HepG2 (cell line): ENCODE measurements around the gene ADGRB3.

ENCODE experiments used
- FOXK1 ChIP-seq: sonication (generic); formaldehyde crosslinking; IDR thresholded peaks from 2 replicates; pipeline ENCODE4 v1.4.0; 2020; ENCODE audit warnings: low read depth, missing genetic modification reagents, borderline replicate concordance
- HCFC1 ChIP-seq: fragments of 150-350 bp; IDR thresholded peaks from 2 replicates; pipeline ENCODE4 v1.6.1; 2014; ENCODE audit warnings: low read depth, low read length
- MBD4 ChIP-seq: IDR thresholded peaks from 2 replicates; pipeline ENCODE4 v1.6.1; 2012; ENCODE audit warnings: low read length, inconsistent platforms, borderline replicate concordance
- MIER3 ChIP-seq: IDR thresholded peaks from 2 replicates; pipeline ENCODE4 v1.6.1; 2016; ENCODE audit warnings: missing compliant biosample characterization, borderline replicate concordance
- NFE2L2 ChIP-seq: fragments of 150-350 bp; IDR thresholded peaks from 2 replicates; pipeline ENCODE4 v1.6.1; 2014; ENCODE audit warnings: low read length
- PCBP2 ChIP-seq: fragments of 200-400 bp; formaldehyde crosslinking; optimal IDR thresholded peaks from 2 replicates; pipeline ENCODE3; 2018; ENCODE audit warnings: low read length, low read depth; ENCODE audit not compliant: poor library complexity, severe bottlenecking
- PHB2 ChIP-seq: fragments of 450-650 bp; IDR thresholded peaks from 2 replicates; pipeline ENCODE4 v1.6.1; 2018; ENCODE audit not compliant: partially characterized antibody
- PPARG ChIP-seq: conservative IDR thresholded peaks from 2 replicates; pipeline ENCODE4 v1.6.1; 2016; ENCODE audit warnings: missing biosample characterization, missing genetic modification reagents
- PRPF4 ChIP-seq: fragments of 200-400 bp; formaldehyde crosslinking; IDR thresholded peaks from 2 replicates; pipeline ENCODE4 v1.6.1; 2016; ENCODE audit warnings: low read length, low read depth; ENCODE audit not compliant: poor library complexity, severe bottlenecking
- SMC3 ChIP-seq: IDR thresholded peaks from 2 replicates; pipeline ENCODE4 v1.6.1; 2011; ENCODE audit warnings: low read length, improper control_type of control experiment
- TAF1 ChIP-seq: sonication (generic); formaldehyde crosslinking; IDR thresholded peaks from 2 replicates; pipeline ENCODE4 v1.4.0; 2020; ENCODE audit warnings: missing genetic modification reagents
- TF ChIP-seq, protein P1 (sequence below): sonication (generic); formaldehyde crosslinking; IDR thresholded peaks from 2 replicates; pipeline ENCODE4 v1.4.0; 2020; ENCODE audit warnings: missing genetic modification reagents
- TF ChIP-seq, protein P2 (sequence below): sonication (generic); formaldehyde crosslinking; IDR thresholded peaks from 2 replicates; pipeline ENCODE4 v1.5.1; 2020; ENCODE audit warnings: missing genetic modification reagents, mild to moderate bottlenecking, borderline replicate concordance
- TF ChIP-seq, protein P3 (sequence below): sonication (generic); formaldehyde crosslinking; IDR thresholded peaks from 2 replicates; pipeline ENCODE4 v1.4.0; 2020; ENCODE audit warnings: missing genetic modification reagents, borderline replicate concordance

DNA sequence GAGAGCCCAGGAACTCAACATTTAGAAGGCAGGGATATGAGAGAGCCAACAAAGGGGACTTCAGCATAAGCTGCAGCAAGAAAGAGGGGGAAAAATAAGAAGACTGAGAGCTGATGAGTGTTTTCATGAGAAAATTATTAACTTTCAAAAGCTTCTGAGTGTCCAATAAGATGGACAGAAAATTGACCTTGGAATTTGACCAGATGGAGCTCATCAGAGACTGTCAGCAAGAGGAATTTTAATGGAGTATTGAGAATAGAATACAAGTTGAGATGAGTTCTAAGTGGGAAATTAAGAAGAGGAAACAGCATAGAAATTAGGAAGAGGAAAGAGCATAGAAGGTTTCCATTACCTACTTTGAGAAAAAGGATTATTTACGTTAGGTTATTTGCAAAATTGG, 733.5 kb downstream of the ADGRB3 start:
- TF ChIP-seq PRPF4 (no peak), PPARG (CRISPR knock-in tag) (no peak), TAF1 (no peak), FOXK1 (CRISPR knock-in tag) (no peak), NFE2L2 (no peak), MIER3 (CRISPR knock-in tag) (no peak), MBD4 (no peak), SMC3 (no peak), HCFC1 (no peak), PCBP2 (no peak), PHB2 (no peak)
- TF ChIP-seq, protein P1, sequence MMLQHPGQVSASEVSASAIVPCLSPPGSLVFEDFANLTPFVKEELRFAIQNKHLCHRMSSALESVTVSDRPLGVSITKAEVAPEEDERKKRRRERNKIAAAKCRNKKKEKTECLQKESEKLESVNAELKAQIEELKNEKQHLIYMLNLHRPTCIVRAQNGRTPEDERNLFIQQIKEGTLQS = no peak
- TF ChIP-seq, protein P2, sequence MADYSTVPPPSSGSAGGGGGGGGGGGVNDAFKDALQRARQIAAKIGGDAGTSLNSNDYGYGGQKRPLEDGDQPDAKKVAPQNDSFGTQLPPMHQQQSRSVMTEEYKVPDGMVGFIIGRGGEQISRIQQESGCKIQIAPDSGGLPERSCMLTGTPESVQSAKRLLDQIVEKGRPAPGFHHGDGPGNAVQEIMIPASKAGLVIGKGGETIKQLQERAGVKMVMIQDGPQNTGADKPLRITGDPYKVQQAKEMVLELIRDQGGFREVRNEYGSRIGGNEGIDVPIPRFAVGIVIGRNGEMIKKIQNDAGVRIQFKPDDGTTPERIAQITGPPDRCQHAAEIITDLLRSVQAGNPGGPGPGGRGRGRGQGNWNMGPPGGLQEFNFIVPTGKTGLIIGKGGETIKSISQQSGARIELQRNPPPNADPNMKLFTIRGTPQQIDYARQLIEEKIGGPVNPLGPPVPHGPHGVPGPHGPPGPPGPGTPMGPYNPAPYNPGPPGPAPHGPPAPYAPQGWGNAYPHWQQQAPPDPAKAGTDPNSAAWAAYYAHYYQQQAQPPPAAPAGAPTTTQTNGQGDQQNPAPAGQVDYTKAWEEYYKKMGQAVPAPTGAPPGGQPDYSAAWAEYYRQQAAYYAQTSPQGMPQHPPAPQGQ (CRISPR knock-in tag) = no peak
- TF ChIP-seq, protein P3, sequence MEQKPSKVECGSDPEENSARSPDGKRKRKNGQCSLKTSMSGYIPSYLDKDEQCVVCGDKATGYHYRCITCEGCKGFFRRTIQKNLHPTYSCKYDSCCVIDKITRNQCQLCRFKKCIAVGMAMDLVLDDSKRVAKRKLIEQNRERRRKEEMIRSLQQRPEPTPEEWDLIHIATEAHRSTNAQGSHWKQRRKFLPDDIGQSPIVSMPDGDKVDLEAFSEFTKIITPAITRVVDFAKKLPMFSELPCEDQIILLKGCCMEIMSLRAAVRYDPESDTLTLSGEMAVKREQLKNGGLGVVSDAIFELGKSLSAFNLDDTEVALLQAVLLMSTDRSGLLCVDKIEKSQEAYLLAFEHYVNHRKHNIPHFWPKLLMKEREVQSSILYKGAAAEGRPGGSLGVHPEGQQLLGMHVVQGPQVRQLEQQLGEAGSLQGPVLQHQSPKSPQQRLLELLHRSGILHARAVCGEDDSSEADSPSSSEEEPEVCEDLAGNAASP (CRISPR knock-in tag) = no peak
